Stimulated activated CD4-positive, alpha-beta T cell treated with anti-CD3 and anti-CD28 coated beads, TNF-alpha, amount 100 ng/mL, for 1 hour (primary cell): ENCODE data around the gene SND1.

Experiments
- DNase-seq, 3 donors: peaks; one replicate each; pipeline ENCODE4 v3.0.0-alpha.2; 2020; ENCODE audit warnings: low read depth in 3 of 3, low spot score in 1 of 3

Gene SND1

DNA sequence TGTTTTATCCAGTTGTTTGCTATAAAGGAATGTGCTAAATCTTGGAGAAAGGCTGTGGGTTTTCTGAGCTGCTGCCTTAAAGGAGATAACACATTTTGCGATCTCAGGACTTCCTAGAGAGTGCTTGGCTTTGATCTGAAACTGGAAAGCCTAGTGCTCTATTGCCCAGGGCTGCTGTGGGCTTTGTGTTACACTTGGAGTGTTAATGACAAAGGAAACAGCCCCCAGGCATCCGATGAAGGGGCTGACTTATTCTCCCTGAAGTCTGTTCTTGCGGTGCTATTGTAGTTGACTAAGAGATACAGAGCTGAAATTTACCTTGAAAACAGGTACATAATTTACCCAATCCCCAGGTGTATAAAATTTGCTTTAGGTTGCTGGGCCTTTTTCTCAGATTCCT lies 74.5 kb downstream of the SND1 start:
- no peak for DNase-seq

DNA sequence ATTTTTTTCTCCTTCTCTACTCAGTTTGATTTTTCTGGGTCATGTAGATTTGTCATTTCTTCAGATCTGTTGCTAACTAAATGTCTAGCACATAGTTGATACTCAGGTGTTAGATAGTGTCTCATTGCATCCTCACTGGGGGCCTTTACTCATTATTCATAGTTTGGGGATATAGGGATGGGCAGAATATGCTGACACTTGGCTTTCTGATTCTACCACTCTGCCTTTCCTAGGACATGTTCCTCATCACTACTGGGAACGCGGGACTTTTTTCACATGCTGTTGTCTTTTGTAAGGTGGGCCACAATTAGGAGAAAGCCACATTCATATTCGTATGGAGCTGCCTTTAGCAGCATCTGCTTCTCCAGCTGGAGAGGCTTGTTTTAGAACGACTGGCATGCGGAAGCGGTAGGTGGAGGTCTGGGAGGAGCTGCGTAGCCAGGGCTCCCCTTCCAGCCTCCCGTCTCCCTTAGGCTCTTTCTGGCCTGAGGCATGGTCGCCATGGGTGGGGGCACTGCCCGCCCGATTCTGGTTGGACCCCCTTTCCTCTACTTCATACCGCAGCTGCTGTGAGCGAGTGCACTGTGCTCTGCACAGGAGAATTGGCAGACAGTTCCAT lies 78.8 kb downstream of the SND1 start:
- no peak for DNase-seq

DNA sequence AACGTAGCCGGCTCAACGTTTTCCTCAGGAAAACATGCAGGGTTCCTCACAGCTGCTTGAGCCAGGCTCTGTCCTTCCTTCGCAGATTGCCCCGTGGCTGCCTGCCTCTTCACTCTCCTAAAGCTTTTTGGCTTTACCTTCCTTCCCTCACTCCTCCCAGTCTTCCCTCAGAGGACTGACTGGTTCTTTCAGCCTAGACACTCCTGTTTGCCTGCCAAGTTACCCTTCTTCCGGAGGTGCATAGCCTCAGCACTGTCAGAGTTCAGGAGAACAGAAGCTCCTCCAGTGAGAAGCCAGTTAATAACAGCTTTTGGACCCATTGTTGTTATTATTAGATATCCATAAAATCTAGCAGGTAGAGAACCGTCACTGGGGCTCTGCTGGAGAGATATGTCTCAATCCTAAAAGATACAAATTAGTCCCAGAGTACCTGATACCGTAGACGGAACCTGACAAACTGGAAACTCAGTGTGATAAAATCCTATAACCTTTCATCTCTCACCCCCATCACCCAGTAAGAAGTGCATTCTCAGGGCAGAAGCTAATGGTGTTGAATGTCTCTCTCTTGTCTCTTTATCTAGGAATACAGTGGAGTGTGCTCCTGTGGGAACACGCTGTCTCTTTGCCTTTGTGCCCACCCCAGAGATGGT lies 79.6 kb downstream of the SND1 start:
- no peak for DNase-seq

DNA sequence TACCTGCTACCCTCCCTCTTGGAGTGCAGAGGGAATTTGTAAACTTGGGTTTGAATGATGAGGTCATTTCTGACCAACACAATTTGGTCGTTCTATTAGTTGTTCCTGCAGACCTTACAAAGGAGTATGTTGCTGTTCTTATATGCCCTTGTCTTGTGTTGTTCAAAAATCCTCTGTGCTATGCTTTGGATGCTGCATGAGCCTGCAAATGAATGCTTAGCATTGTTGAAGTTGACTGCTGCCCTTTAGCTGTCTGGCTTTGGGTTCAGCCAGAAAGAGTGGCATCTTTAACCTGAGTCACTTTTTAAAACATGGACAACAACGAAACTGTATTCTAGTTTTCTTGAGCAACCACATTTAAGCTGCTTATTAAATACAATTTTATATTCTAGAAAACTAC lies 80.3 kb downstream of the SND1 start:
- DNase-seq: no peak

DNA sequence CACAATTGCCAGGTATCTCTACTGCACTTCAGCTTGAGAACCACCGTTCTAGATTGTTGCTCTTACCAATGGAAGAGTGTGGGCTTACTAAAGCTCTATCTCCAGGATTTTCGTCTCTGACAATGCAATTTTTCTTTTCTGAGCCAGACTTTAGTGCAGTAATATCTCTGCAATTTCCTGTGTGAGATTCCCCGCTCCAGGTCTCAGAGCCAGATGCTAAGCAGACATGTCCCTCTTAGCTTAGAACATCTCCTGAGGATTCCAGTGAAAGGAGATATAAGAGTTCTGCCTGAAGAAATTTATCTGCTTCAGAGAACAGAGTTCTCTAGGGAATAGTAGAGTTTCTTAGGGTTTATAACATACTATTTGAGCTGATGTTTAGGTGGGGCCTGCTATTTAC lies 82.0 kb downstream of the SND1 start:
- DNase-seq: no peak

DNA sequence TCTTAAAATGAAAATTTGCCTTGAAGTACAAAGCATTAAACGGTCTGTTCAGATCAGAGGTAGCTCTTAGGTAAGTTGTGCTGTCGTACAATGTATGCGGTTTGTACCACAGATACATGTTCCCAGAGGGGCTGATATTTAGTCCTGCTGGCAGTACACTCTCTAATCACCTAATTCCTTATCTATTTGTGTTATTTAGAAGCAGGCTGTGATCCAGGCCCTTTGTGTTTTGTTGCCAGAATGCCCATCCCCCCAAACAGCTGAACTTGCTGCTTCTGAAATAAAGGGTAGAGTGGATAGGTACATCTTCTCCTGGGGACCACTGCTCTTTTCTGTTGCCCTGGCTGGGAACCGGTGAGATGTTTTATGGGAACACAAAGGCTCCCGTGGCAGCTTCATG lies 84.5 kb downstream of the SND1 start:
- DNase-seq: no peak

DNA sequence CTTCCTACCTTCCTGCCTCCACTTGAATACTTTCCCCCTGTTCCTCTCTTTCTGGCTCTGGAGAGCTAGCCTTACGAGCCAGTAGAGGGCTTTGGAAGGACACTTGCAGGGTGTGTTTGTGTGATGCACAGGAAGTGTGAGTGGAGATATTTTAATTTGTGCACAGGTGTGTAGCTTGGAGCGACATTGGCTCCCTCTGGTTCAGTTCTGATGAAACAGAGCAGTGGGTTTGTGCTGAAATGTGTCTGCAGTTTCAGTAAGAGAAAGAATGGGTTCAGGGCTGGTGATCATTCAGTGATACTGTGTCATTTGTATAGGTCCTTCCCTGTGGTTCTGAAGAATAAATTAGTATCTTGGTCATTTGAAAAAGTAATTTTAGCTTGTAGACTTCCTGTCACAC lies 86.9 kb downstream of the SND1 start:
- no peak for DNase-seq

DNA sequence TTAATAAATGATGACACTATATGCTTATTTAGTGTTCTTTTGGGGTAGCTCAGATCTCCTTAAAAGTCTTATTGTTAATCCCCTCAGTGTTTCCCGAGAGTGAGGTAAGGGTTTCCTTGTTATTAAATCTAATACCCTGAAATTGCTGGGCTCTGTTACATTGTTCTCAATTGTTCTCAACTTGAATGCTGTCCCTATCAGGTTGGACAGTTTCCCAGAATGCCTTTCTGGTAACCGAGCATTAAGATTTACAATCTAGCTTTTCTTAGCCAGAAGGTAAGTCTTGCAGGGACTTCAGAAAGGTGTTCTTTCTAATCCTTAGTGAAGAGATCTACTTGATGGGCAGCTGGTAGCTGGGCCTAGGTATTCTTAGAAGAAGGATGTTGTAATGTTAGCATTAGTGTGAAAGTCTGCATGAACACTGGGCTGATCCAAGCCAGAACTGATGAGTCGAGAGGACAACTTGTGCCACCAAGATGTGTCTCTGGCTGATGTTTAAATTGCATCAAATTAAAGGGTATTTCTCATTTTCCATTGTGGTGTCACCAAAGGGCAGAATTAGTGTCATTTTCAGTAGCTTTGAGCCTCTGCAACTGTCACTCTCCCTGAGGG lies 89.9 kb downstream of the SND1 start:
- no peak for DNase-seq

DNA sequence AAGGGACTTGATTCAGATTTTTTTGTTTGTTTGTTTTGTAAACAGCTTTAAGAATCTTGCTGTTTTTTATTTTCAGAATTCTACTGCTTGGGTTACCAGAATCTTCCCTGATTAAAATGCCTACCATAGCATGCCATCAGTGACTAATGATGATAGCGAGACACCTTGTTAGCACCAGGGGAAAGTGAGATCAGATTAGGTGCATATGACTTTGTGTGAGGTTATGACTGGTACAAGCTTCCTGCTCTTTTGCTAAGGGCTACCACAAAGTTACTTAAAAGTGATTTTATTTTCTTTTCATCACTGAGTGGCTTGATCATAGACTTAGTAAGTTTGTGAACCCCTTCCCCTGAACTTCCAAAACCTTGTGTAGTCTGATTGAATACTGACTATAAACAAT lies 93.5 kb downstream of the SND1 start:
- no peak for DNase-seq

DNA sequence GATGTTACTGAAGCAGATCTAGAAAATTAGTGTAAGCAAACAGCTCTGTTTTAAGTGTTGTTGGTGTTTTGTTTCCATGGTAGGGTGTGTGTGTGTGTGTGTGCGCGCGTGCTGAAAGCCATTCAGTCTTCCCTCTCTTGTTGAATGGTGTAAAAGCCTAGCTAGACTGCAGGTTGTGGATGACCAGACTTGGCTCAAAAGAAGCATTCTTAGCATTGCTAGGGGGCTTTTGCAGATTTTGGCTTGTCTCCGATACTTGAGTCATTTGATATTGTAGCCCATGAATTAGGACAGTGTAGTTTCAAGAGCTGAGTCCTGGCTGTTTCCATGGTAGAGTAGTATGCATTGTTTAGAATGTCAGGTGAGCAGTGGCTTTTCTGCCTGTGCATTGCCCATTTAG lies 99.1 kb downstream of the SND1 start:
- no peak for DNase-seq

DNA sequence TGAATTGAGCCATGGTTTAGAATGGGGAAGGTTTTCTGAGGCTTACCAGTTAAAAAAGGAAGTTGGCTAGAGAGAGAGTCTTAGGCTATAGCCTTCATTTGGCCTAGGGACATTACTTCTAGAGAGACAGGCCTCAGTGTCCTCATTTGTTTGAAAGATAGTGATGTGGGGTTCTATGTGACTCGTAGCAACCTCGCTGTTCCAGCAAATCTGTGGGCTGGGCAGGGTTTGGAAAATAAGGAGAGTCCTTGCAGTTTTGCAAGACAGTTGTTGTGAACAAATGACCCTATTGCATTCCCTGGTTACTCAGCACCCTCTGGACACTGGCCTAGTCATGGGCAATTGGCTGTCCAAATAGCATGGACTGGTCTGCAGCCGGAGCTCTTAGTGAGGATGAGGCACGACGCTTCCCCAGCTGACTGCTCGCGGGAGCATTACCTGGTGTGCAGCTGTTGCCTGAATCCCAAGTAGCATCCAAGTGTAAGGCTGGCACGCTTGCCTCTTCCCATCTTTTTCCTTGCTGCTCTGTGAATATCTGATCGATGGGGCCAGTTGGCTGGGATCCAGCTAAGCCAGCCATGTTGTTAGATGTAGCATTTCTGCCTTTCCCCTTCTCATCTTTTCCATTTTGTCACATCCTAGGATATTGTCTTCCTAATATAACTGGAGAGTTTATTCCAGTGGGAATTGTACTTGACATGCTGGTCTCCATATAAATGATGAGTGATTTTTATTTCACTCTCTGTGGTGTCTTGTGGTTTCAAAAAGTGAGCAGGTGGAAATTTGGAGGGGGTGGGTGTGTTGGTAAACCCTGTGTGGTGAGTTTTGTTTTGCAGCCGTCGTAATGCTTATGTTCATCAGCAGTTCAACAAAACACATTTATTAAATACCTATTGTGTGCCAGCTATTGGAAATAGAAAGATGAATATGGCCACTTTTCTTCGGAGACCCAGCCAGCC lies 99.8 kb downstream of the SND1 start:
- no peak for DNase-seq

DNA sequence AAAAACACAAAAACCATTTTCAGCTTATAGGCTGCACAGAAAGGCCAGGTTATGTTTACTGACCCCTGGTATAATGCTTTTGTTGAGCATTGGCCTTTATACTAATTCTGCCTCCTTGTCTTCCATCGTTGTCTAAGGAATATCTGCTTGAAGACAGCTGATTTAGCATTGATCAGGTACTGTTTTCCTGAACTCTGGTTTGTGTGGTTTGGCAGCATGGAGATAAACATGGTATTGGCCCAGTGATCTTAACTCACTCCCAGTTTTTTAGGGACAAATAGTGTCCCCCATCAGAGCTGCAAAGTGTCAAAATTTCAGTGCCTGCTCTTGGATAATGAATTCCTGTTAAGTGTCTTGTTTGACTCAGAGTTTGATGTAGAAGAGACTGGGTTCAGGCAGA lies 100.8 kb downstream of the SND1 start:
- DNase-seq: no peak

DNA sequence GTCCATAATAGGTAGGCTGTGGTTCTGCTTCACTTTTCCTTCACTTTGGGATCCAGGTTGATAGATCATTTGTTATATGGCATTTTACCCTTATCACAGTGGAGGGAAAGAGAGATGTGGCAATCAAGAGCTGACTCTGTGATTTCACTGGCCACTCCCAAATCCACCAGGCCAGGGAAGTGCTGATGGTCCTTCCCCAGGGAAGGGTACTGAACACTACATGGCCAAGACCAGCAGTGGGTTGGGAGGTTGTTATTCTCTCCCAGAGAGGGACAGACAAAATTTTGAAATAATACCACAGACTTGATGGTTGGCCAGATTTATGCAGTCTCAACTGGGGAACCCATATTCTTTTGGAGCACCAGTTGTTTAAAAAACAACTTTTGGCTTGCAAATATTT lies 102.5 kb downstream of the SND1 start:
- no peak for DNase-seq

DNA sequence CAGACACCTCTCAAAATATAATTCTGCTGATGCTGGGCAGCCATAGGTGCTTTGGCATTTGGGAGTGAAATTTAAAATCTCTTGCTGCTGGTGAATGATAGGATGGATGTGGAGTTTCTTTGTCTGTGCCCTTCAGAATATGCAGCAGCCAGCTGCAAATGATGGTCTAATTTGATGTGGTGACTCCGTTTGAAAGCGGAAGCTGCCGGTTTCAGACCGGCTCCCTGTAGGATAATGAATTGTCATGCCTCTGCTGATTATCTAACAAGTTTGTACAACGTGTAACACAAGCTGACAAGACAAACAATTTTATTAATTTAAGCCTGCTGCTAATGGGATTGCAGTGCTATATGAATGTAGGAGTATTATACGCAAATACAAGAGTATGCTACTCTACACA lies 103.5 kb downstream of the SND1 start:
- DNase-seq: no peak

DNA sequence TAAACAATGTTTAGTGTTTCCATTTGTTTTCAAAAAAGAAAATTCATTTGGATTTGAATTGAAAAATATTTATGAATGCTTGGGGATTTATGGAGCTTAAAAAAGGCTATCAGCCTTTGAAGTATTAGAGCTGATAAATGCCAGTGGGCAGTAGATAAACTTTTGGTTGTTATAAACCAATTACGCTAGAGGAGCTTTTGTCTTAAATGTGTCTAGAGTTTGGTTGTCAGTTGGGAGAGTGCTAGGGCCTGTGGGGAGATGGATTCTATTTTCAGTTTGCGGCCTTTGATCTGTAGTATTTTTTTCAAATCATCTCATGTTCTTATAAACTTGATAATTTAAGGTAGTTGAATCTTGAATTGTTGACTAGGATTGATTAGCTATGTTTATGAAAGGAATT lies 104.0 kb downstream of the SND1 start:
- DNase-seq: no peak

DNA sequence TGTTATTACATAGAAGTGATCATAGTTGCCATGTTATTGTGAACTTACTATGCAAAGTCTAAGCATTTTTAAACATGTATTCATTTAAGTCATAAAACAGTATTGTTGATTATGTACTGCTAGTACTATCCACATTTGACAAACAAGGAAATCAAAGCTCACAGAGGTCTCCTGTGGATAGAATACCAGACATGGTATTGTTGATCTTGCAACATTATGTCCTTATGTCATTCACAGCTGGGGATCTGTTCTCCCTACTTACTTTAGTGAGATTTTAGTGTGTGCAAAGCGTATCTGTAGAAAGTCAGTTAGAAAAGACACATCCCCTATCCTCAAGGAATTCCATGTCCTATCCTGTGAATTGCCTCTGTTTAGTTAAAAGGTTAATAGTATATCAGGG lies 106.1 kb downstream of the SND1 start:
- no peak for DNase-seq

DNA sequence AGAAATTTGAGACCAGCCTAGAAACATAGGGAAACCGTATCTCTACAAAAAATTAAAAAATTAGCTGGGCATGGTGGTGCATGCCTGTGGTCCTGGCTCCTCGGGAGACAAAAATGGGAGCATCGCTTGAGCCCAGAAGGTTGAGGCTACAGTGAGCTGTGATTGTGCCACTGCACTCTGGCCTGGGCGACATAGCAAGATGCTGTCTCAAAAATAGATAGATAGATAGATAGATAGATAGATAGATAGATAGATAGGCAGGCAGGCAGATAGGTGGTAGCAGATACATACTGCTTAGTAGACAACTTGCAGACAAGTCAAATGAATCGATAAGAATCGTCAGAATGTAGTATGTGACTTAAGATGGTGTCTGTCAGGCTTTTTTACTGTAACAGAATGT lies 106.9 kb downstream of the SND1 start:
- DNase-seq: no peak

DNA sequence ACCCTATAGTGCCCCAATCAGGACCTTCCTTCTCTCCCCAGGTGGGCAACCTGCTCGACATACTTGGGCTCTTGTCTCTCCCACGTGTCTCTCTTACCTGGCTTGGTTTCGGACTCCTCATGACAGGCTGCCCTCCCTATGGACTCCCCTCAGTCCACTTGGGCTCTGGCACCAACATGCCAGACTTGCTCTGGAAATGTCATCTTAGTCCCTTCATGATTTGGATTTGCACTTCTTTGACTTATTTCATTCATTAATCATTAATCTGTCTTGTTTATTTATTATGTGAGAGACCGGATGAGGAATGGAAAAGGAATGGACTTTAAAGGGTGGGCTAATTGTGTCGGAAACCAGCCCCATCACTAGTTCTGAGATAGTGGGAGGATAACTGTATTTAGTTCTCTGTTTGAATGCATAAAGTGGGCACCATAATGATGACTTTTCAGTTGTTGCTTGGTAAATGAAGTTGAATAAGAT lies 108.0 kb downstream of the SND1 start:
- DNase-seq: no peak

DNA sequence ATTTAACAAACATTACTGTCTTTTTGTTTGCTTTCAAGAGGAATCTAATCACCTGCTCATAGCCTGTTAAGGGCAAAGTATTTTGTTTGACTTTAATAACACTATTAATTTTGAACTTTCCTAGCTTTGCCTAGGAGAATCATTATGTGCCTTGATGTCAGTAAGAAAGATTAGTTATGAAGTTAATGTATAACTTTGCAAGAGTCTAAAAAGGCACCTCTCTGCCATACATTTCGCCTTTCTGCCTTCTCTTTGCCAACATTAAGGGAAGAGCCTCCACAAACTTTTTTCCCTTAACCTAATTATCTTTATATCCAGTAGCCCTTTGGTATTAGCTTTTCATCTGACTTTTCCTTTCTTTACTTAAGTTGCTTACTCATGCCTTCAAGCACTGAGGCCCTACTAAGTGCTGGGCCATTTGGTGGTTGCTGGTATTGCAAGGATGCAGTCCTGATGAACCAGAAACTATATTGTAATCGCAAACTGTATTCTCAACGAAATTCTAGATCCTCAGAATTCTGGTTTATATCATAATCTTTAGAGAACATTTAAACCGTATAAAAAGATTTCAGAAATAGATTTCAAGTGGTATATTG lies 108.5 kb downstream of the SND1 start:
- no peak for DNase-seq

DNA sequence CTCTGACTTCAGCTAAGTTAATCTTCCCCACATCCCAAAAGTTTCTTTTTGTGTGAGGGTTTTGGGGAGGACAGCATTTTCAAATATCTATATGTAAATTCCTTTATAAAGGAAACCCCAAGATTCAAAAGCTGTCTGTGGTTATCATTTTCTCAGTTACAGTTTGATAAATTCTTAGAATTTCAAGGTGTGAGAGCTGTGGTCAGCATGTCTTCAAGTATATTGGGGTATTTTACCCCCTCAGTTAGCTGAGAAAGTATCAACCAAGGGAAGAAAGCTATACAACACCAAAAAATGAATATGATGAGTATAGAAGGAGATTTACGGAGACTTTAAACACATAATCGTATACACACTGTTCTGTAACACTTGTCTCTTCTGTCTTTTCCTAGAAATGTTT lies 109.2 kb downstream of the SND1 start:
- DNase-seq: no peak

DNA sequence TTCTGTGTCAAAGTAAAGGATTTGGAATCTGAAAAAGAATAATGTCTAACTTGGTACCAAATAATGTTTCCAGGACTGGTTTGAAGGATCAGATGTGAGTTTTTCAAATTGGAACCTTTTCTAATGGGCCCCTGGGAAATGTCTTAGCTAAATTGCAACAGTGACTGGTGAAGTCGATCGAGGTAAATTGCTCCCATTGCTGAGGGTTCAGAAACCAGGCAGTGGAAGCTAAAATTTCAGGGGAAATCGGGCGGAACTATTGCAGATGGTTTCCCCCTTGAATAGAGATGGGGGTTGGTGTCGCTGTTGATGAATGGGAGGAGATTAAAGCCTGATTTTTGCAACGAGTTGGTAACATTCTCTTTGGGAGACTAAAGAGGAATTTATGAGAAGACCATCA lies 112.7 kb downstream of the SND1 start:
- no peak for DNase-seq
